Measurements from ENCODE around the gene LECT2.

LECT2 gene

DNA sequence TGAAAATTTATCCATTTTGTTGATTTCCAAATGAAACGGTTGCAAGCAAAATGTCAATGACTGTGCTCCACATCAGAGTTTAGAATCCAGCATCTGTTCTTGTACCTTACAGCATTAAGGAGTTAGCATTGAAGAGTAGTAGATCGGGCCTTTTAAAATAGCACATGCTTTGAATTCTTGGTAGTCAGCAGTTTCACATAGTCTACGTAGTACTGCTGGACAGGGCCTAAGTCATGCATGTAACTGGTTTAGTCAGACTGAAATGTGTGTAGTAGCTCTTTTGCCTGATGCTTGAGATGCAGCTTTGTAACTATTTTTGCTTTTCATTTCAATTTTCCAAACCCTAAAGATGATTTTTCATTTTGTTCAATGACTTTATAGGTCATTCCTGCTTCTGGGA lies 19.8 kb downstream of the LECT2 start:
- TF ChIP-seq, protein P1, sequence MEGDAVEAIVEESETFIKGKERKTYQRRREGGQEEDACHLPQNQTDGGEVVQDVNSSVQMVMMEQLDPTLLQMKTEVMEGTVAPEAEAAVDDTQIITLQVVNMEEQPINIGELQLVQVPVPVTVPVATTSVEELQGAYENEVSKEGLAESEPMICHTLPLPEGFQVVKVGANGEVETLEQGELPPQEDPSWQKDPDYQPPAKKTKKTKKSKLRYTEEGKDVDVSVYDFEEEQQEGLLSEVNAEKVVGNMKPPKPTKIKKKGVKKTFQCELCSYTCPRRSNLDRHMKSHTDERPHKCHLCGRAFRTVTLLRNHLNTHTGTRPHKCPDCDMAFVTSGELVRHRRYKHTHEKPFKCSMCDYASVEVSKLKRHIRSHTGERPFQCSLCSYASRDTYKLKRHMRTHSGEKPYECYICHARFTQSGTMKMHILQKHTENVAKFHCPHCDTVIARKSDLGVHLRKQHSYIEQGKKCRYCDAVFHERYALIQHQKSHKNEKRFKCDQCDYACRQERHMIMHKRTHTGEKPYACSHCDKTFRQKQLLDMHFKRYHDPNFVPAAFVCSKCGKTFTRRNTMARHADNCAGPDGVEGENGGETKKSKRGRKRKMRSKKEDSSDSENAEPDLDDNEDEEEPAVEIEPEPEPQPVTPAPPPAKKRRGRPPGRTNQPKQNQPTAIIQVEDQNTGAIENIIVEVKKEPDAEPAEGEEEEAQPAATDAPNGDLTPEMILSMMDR (IDR thresholded peaks at IDR 0.05), result no peak

DNA sequence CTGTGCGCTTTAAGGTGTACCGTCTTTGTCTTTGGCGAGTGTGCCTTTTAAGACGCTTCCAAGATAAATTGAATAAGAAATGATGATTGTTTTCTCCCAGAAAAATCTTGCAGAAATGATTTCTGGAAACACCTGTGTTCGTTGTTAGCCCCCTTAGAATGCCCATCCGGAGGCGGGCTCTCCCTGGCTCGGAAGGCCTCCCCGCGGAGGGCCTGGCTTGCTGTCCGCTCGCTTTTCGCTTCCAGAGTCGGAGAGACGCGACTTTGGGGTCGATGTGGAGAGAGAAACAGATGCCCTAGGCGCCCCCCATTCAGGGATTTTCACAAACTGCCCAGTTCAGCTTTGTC lies 23.9 kb downstream of the LECT2 start:
- TF ChIP-seq, protein P1 (IDR thresholded peaks at IDR 0.05), result no peak

DNA sequence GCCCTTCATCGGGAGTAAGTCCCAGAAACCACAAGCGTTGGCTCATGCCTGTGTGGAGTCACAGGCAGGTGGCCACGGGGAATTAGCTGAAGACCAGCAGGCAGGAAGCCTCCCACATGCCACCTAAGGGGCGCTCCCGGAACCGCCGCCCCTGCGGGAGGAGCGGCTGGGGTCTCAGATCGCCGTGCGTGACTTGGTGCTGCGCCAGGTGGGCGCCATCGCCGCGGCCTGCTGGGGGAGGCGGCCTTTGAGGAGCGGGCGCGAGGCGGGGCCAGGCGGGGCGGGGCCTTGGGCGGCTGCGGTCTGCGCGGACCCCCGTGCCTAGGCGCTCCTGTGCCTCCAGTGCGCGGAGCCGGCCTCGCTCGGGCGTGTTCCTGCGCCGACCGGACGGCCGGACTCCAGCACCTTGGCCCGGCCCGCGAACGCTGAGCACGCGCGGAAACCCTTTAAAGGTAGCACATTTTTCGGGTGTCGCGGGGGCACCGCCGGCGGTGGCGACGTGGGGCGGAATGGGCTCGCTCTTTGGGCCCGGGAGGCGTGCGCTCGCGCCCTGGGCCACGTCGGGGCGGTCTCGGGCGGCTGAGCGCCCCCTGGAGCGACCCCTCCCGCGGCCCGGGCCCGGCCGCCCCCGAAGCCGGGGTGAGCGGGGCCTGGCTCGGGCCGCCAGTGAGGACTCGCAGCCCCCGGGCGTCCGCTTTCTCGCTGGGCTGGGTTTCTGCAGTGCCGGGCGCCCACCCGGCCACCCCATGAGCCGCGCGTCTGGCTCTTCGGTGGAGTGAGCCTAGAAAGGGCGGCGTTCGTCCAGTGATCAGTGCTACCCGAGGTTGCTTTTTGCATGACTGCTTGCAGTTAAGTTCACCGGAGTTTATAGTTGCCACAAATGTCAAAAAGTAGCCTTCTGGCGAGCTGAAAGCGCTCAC lies 24.5 kb downstream of the LECT2 start:
- TF ChIP-seq, protein P1 (IDR thresholded peaks at IDR 0.05), result no peak

DNA sequence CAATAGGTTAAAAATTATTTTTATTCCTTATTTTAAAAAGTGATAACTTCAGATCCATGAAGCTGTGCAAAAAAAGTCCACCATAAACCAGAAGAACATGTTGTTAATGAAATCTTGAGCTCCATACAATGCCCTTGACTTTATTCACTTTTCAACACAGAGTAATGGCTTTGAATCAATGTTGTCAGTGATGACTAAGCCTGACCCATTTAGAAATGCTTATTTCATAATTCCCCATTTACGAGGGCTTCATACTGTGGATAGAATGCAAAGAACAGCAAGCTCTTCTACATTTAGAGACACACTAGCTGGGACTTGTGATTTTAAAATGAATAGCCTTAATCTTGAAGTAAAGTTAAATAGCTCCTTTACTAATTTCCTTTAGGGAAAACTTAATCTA lies 33.4 kb downstream of the LECT2 start:
- TF ChIP-seq, protein P1 (IDR thresholded peaks at IDR 0.05), result no peak

DNA sequence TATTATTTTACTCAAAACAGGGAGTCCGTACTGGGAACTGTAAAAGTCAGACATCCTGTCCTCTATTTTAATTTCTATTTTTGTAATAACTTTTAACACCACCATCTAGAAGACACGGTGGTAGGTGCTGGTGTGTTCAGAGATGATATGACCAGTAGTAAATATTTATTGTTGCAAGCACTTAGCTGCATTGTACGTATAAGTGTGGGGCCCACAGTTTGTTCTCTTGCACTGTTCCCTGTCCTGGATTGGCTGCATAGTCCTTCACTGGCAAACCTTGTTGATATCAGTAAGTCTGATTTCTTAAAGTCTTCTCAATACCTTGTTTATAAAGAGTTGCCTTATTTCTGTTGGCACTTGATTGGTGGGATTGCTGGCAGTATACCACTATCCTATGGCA lies 34.6 kb downstream of the LECT2 start:
- TF ChIP-seq, protein P1 (IDR thresholded peaks at IDR 0.05), result no peak

DNA sequence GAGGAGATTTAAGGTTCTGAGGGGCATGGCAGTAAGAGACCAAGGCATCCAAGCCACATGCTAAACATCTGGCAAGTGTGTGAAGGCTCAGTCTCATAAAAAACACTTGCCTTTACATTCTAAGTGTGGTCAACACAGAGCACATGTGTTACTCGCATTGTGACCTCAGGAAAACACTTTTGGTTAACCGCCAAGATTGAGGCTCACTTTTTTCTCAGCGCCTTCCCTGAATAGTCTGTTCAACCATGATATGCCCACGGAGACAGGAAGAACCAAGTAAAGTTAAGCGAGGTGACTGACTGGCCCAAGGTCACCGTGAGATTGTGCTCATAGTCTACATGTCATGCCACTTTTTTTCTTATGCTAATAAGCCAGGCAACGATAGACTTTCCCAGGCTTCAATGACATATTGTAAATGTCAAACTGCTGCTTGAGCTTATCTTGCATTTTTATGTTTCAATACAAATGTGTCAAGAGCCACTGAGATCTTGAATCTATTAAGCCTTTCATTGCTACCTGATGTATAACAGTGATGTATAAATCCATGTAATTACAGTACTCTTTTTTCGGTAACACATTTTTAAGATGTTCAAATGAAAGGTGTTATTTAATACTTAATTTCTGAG lies 38.0 kb downstream of the LECT2 start:
- TF ChIP-seq, protein P1 (IDR thresholded peaks at IDR 0.05), result no peak

DNA sequence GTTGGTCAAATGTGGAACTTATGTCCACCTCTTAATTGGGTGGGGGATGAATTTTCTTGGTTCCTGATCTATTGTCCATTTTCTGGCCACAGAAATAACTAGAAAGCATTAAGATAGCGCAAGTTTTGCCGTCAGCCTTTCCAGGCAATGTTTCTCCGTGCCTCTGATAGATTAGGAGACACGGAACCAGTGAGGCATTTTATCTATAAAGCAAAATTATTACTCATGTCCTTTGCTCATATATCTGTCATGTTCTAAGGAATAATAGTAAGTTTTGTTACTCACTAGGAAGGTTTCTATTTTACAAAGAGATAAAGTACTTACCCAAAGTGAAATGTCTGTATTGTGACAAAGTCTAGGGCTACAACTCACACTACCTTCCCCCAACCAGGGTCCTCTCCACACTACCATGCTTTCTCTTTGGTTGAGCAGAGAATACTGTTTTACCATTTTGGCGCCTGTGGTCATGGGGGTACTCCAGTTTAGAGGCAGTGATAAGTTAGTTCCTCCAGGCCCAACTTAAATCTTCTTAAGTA lies 39.2 kb downstream of the LECT2 start:
- TF ChIP-seq, protein P1 (IDR thresholded peaks at IDR 0.05), result no peak

Measured in LNCAP (cell line).